Lung (tissue), 12 donors: Measurements from ENCODE around the gene GJD4. TPM values are rescaled to one million over a fixed set of nuclear protein-coding genes. Genes with fewer than 3 reads are reported as not detected.
A peak's percentile ranks its signal among the peaks of the same experiment; 100 is the strongest.

ENCODE experiments used
- ATAC-seq: fragments of 200-7000 bp; cut with Tn5 transposase; one replicate; pipeline ENCODE4 v1.9.1; 2020; ENCODE audit warnings: moderate number of reproducible peaks; ENCODE audit not compliant: insufficient read depth, low FRiP score
- DNase-seq, 3 donors: peaks; one replicate each; pipeline ENCODE4 v3.0.0-alpha.2; 2013 to 2017
- H3K27ac ChIP-seq, 2 donors: one replicate each; pipeline ENCODE4 v1.5.1; 2013; ENCODE audit warnings: mild to moderate bottlenecking in 2 of 2, moderate library complexity in 2 of 2, control low read depth in 1 of 2, inconsistent platforms in 1 of 2, low read depth in 1 of 2, low read length in 1 of 2
- H3K27me3 ChIP-seq, 3 donors: one replicate each; pipeline ENCODE4 v1.5.1; 2013; ENCODE audit warnings: low read length in 2 of 3; ENCODE audit not compliant: control insufficient read depth in 3 of 3, insufficient read depth in 3 of 3
- H3K36me3 ChIP-seq, 4 donors: one replicate each; pipeline ENCODE4 v1.5.1; 2013; ENCODE audit warnings: low read length in 4 of 4, mild to moderate bottlenecking in 1 of 4, moderate library complexity in 1 of 4; ENCODE audit not compliant: control insufficient read depth in 4 of 4, insufficient read depth in 4 of 4
- H3K4me1 ChIP-seq, 5 donors: one replicate each; pipeline ENCODE4 v1.5.1; 2013; ENCODE audit warnings: low read length in 5 of 5, mild to moderate bottlenecking in 2 of 5, moderate library complexity in 1 of 5; ENCODE audit not compliant: control insufficient read depth in 5 of 5, insufficient read depth in 5 of 5
- H3K4me3 ChIP-seq: one replicate; pipeline ENCODE4 v1.5.1; 2013; ENCODE audit warnings: mild to moderate bottlenecking, control low read depth, moderate library complexity
- H3K9ac ChIP-seq, 2 donors: one replicate each; pipeline ENCODE4 v1.5.1; 2013; ENCODE audit warnings: low read length in 2 of 2, control low read depth in 1 of 2; ENCODE audit not compliant: insufficient read depth in 1 of 2
- H3K9me3 ChIP-seq, 4 donors: one replicate each; pipeline ENCODE4 v1.5.1; 2013; ENCODE audit warnings: low read length in 3 of 4, mild to moderate bottlenecking in 1 of 4, moderate library complexity in 1 of 4; ENCODE audit not compliant: control insufficient read depth in 4 of 4, insufficient read depth in 3 of 4
- CTCF ChIP-seq: IDR thresholded peaks from 2 replicates; pipeline ENCODE4 v1.5.1; 2012; ENCODE audit warnings: mild to moderate bottlenecking; ENCODE audit errors: control extremely low read depth, extremely low read depth
- WGBS, 2 donors: extraction: QIAGEN DNeasy Blood & Tissue Kit; methylation state at CpG; one replicate each; pipeline ENCODE4 v1.1.7; 2013; 5-methylcytosine and 5-hydroxymethylcytosine counted together
- polyA plus RNA-seq, 2 donors: library from polyadenylated mRNA; stranded (reverse); fragments of 200-250 nt; gene quantifications; one replicate each; pipeline ENCODE4 v1.2.1, GENCODE V29; 2013
- total RNA-seq, 2 donors: library from RNA; depleted of rRNA in 1 of 2; stranded (reverse); fragments of >200 nt in 1 of 2; gene quantifications; one replicate each; pipeline ENCODE4 v1.2.1, GENCODE V29; 2014 to 2021
- donor health status: control.
- donor health status: control.
- donor health status: Bipolar disorder and iron deficiency.
- donor health status: healthy.
- donor health status: DM: yes; HTN: yes; CAD: no.

GJD4 gene
- total and polyA plus RNA-seq, 4 donors: 0.07 TPM; not detected in 3

DNA sequence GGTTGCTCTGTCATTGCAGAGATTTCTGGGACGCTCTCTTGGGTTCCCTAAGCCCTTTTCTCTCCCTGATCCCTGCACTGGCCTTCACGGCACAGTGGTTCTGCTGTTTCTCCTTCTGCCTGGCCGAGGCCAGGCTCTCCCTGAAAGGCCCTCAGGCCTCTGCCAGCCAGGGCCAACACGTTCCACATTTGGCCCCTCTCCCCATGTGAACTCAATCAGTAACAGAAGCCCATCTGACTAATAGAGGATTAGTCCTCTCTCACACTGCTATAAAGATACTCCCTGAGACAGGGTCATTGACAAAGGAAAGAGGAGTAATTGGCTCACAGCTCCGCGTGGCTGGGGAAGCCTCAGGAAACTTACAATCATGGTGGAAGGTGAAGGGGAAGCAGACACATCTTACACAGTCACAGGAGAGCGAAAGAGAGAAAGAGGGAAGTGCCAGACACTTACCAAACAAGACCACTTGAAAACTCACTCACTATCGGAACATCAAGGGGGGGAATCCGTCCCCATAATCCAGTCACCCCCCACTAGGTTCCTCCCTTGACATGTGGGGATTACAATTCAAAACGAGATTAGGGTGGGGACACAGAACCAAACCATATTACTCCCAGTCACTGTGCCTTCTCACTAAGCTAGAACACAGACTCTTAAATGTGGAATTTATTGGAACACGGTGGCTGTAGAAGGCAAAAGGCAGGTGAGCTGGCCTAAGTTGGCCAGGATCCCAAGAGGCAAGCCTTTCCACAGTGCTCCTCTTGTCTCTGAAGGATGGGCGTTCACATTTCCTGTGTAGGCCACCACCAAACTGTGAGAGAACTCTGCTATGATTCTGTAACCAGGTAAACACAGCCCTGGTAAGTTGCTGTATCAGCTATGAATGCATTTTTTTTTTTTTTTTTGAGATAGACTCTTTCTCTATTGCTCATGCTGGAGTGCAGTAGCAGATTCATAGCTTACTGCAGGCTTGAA, 28.2 kb downstream of the GJD4 start:
- Histone ChIP-seq H3K27me3 (peaks cover 0 to 26% (median 13%) of the 10 kb centered on the region in 3 donors), H3K27ac (no peak overlapping the region), H3K9me3 (no peaks in the 10 kb centered on the region), H3K36me3 (no peaks in the 10 kb centered on the region), H3K9ac (no peak overlapping the region), H3K4me1 (peaks cover 0 to 2% (median 0%) of the 10 kb centered on the region in 5 donors), H3K4me3 (no peak overlapping the region)
- WGBS, 2 donors: 54 to 61% methylated on average over 12 of the region's 12 CpGs
- DNase-seq (no peak), ATAC-seq (no peak)
- no peak for TF ChIP-seq CTCF

GRCh38 chr10:35635576-35635975, 30.4 kb downstream of the GJD4 start:
- H3K4me1 ChIP-seq: peaks cover 0 to 14% (median 0%) of the 10 kb centered on the region in 5 donors
- peak; percentile 72 for TF ChIP-seq CTCF
- peak; percentile 64 to 79 (median 75) for DNase-seq
- WGBS, 2 donors: 15 to 18% methylated on average over 6 of the region's 6 CpGs
- H3K27ac ChIP-seq: no peak overlapping the region
- ATAC-seq: peak; percentile 64
- H3K27me3 ChIP-seq: peaks cover 0 to 38% (median 28%) of the 10 kb centered on the region in 3 donors
- no peak overlapping the region for H3K4me3 ChIP-seq
- H3K36me3 ChIP-seq: no peaks in the 10 kb centered on the region
- H3K9me3 ChIP-seq: peaks cover 0 to 5% (median 0%) of the 10 kb centered on the region in 4 donors
- no peak overlapping the region for H3K9ac ChIP-seq

DNA sequence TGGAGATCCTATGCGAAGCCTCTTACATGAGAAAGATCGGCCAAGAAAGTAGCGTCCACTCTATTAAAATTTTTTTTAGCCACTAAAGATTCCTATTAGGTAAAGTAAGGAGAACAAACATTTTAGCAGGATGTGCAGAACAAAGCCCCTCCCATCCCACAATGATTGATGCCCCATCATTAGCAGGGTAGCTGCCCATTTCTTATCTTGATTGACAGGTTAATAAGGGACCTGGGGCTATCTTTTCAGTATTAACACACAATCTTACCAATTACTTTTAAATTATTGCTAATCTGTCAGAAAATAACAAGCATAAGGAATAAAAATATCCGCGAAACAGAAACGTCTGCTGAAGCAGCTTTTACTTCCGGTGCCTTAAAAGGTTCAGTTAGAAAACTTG, 31.8 kb downstream of the GJD4 start:
- DNase-seq (no peak), ATAC-seq (no peak)
- no peak for TF ChIP-seq CTCF
- peaks cover 0 to 17% (median 0%) of the 10 kb centered on the region in 5 donors for H3K4me1 ChIP-seq
- H3K9me3 ChIP-seq: peaks cover 0 to 5% (median 0%) of the 10 kb centered on the region in 4 donors
- no peaks in the 10 kb centered on the region for H3K36me3 ChIP-seq
- peaks cover 0 to 38% (median 28%) of the 10 kb centered on the region in 3 donors for H3K27me3 ChIP-seq
- H3K4me3 ChIP-seq: no peak overlapping the region
- 32 to 41% methylated on average over 7 of the region's 7 CpGs for WGBS, 2 donors
- no peak overlapping the region for H3K9ac ChIP-seq
- H3K27ac ChIP-seq: no peak overlapping the region
